ENCODE measurements around the gene STARD10.

GRCh38 chr11:72777755-72778278 lies 16.0 kb downstream of the STARD10 start:
- TF ChIP-seq CTCF (IDR thresholded peaks at IDR 0.05 in 4 of 5, conservative IDR thresholded peaks at IDR 0.05 in 1 of 5) (no peak), POLR2A (IDR thresholded peaks at IDR 0.05) (no peak)

All from gastrocnemius medialis (tissue), 4 donors.